ENCODE results near the gene IGSF3. TPM values are rescaled to one million over a fixed set of nuclear protein-coding genes. Genes with fewer than 3 reads are reported as not detected.

The IGSF3 gene
- total and polyA plus RNA-seq, 10 of the 15 experiments (the other 5 are each of a cell fraction or from before 2014, with no cell fraction given): 1.4 to 18.0 (median 9.6) TPM

GRCh38 chr1:116671912-116672311 lies 4.4 kb upstream of the IGSF3 start:
- ChIA-PET SMC1A (ENCODE audit: uncharacterized antibody, unreplicated experiment) (interaction anchor here (0.6 to 4.9 kb wide), 18 partner anchors 11 to 457 kb away, joined by 3 to 67 read pairs (median 5); no protein-coding TSS in a partner anchor), POLR2A (interaction anchor here (0.5 to 1.4 kb wide), 4 partner anchors 9 to 393 kb away, joined by 3 to 4 read pairs (median 3); no protein-coding TSS in a partner anchor)
- in situ Hi-C loops (cut with MboI): loop anchor here (5.0 kb wide), 1 partner anchor 95 kb away; no protein-coding TSS in a partner anchor

More at GRCh38 chr1:116671912-116672311, 4.4 kb upstream of the IGSF3 start:
- RAD21 ChIA-PET (ENCODE audit: unreplicated experiment): interaction anchor here (0.8 to 8.0 kb wide), 9 partner anchors 9 to 124 kb away, joined by 3 to 100 read pairs (median 6); partner anchors contain the start of gene CD58
- no peak overlapping the region for H3K9ac ChIP-seq (ENCODE audit: control insufficient read depth, insufficient read depth, low read length)
- TF ChIP-seq, protein P1, sequence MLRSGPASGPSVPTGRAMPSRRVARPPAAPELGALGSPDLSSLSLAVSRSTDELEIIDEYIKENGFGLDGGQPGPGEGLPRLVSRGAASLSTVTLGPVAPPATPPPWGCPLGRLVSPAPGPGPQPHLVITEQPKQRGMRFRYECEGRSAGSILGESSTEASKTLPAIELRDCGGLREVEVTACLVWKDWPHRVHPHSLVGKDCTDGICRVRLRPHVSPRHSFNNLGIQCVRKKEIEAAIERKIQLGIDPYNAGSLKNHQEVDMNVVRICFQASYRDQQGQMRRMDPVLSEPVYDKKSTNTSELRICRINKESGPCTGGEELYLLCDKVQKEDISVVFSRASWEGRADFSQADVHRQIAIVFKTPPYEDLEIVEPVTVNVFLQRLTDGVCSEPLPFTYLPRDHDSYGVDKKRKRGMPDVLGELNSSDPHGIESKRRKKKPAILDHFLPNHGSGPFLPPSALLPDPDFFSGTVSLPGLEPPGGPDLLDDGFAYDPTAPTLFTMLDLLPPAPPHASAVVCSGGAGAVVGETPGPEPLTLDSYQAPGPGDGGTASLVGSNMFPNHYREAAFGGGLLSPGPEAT (IDR thresholded peaks at IDR 0.05; ENCODE audit: low read depth): no peak
- TF ChIP-seq SUPT20H (IDR thresholded peaks at IDR 0.05; ENCODE audit: borderline replicate concordance, control insufficient read depth, low read depth, low read length): no peak
- TF ChIP-seq RB1 (IDR thresholded peaks at IDR 0.05; ENCODE audit: borderline replicate concordance): no peak
- TF ChIP-seq, protein P2, sequence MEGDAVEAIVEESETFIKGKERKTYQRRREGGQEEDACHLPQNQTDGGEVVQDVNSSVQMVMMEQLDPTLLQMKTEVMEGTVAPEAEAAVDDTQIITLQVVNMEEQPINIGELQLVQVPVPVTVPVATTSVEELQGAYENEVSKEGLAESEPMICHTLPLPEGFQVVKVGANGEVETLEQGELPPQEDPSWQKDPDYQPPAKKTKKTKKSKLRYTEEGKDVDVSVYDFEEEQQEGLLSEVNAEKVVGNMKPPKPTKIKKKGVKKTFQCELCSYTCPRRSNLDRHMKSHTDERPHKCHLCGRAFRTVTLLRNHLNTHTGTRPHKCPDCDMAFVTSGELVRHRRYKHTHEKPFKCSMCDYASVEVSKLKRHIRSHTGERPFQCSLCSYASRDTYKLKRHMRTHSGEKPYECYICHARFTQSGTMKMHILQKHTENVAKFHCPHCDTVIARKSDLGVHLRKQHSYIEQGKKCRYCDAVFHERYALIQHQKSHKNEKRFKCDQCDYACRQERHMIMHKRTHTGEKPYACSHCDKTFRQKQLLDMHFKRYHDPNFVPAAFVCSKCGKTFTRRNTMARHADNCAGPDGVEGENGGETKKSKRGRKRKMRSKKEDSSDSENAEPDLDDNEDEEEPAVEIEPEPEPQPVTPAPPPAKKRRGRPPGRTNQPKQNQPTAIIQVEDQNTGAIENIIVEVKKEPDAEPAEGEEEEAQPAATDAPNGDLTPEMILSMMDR (IDR thresholded peaks at IDR 0.05 in 2 of 3, conservative IDR thresholded peaks at IDR 0.05 in 1 of 3; ENCODE audit: control insufficient read depth in 2 of 3, extremely low read depth in 1 of 3, insufficient read depth in 1 of 3, low read depth in 3 of 3, low read length in 3 of 3): no peak
- TF ChIP-seq NFXL1 (IDR thresholded peaks at IDR 0.05; ENCODE audit: borderline replicate concordance): no peak
- no peak for TF ChIP-seq RBBP5 (conservative IDR thresholded peaks at IDR 0.05)
- no peak for TF ChIP-seq TAF1 (IDR thresholded peaks at IDR 0.05; ENCODE audit: borderline replicate concordance, low read depth, low read length)
- TF ChIP-seq HSF1 (IDR thresholded peaks at IDR 0.05; ENCODE audit: low read depth, low read length): no peak
- no peak for TF ChIP-seq NR2C2 (IDR thresholded peaks at IDR 0.05; ENCODE audit: borderline replicate concordance, control insufficient read depth, insufficient read length, low read depth)
- no peak for TF ChIP-seq SUZ12 (IDR thresholded peaks at IDR 0.05; ENCODE audit: unreplicated experiment)
- no peak for TF ChIP-seq IKZF2 (IDR thresholded peaks at IDR 0.05)
- no peak for TF ChIP-seq SMC3 (IDR thresholded peaks at IDR 0.05; ENCODE audit: borderline replicate concordance, low read length)
- TF ChIP-seq CREM (IDR thresholded peaks at IDR 0.05; ENCODE audit: low read depth): no peak
- no TSS peak for BruUV-seq (replicated peaks)
- no peak overlapping the region for H2AFZ ChIP-seq (ENCODE audit: control insufficient read depth, low read depth, low read length)
- DNase-seq (ENCODE audit: low read depth, low spot score) (no peak), ATAC-seq (no peak), FAIRE-seq (no peak)
- no peak overlapping the region for H3K27ac ChIP-seq (ENCODE audit: control insufficient read depth, insufficient read depth)
- no peaks in the 10 kb centered on the region for H3K4me1 ChIP-seq (ENCODE audit: control insufficient read depth, insufficient read depth, low read length)
- no peak overlapping the region for H3K4me3 ChIP-seq
- H4K20me1 ChIP-seq (ENCODE audit: control insufficient read depth, insufficient read depth): no peaks in the 10 kb centered on the region
- no peaks in the 10 kb centered on the region for H3K27me3 ChIP-seq (replicated peaks in 1 of 2; ENCODE audit: control insufficient read depth in 2 of 2, insufficient read depth in 2 of 2, low read length in 1 of 2)
- H3K4me2 ChIP-seq (ENCODE audit: control insufficient read depth, insufficient read depth): no peak overlapping the region
- H3K79me2 ChIP-seq (ENCODE audit: control insufficient read depth, insufficient read depth, low read length): no peaks in the 10 kb centered on the region
- CTCF ChIA-PET: interaction anchor here (0.6 to 6.6 kb wide), 32 partner anchors 8 to 834 kb away, joined by 3 to 137 read pairs (median 5); partner anchors contain the start of gene CD58
- no peaks in the 10 kb centered on the region for H3K36me3 ChIP-seq (ENCODE audit: control insufficient read depth in 2 of 2, insufficient read depth in 2 of 2, low read length in 1 of 2)
- 63% methylated on average over 2 of the region's 2 CpGs for WGBS (ENCODE audit: insufficient coverage, insufficient replicate concordance, low lambda C conversion rate, missing lambda C conversion rate)
- H3K9me3 ChIP-seq (replicated peaks; ENCODE audit: control insufficient read depth, insufficient read depth, low read length): no peaks in the 10 kb centered on the region
- intact Hi-C loops (cut with micrococcal nuclease; ENCODE audit: unreplicated experiment): loop anchor here (1.0 kb wide), 1 partner anchor 98 kb away; no protein-coding TSS in a partner anchor
